Activated T-cell treated with anti-CD3 and anti-CD28 coated beads for 48 hours (primary cell): ENCODE results near the gene MYL5.

Experiments used
- DNase-seq: peaks from one replicate; pipeline ENCODE4 v3.0.0-alpha.2; 2020; ENCODE audit warnings: low read depth

Gene MYL5

GRCh38 chr4:675036-675882, 917 bp downstream of the MYL5 start:
- no peak for DNase-seq

- DNase-seq: no peak
Observed at GRCh38 chr4:675980-676870, 1.9 kb downstream of the MYL5 start.

GRCh38 chr4:676871-677235, 2.5 kb downstream of the MYL5 start:
- no peak for DNase-seq

GRCh38 chr4:677431-678293, 3.3 kb downstream of the MYL5 start:
- no peak for DNase-seq

GRCh38 chr4:678331-679103, 4.2 kb downstream of the MYL5 start:
- DNase-seq: no peak

- no peak for DNase-seq
Observed at GRCh38 chr4:679104-679481, 4.8 kb downstream of the MYL5 start.

GRCh38 chr4:679629-680028, 5.3 kb downstream of the MYL5 start:
- DNase-seq: no peak

- DNase-seq: no peak
Observed at GRCh38 chr4:680091-680490, 5.7 kb downstream of the MYL5 start.

GRCh38 chr4:680551-680927, 6.2 kb downstream of the MYL5 start:
- DNase-seq: no peak

GRCh38 chr4:680928-681645, 6.7 kb downstream of the MYL5 start:
- DNase-seq: peak; percentile 45

- no peak for DNase-seq
Observed at GRCh38 chr4:681736-682451, 7.6 kb downstream of the MYL5 start.

- DNase-seq: no peak
Observed at GRCh38 chr4:682490-683172, 8.3 kb downstream of the MYL5 start.

GRCh38 chr4:683247-683897, 9.0 kb downstream of the MYL5 start:
- DNase-seq: no peak

GRCh38 chr4:683982-684622, 9.8 kb downstream of the MYL5 start:
- no peak for DNase-seq

GRCh38 chr4:684623-685327, 10.4 kb downstream of the MYL5 start:
- DNase-seq: no peak

- no peak for DNase-seq
Observed at GRCh38 chr4:685679-686412, 11.5 kb downstream of the MYL5 start.

- DNase-seq: no peak
Observed at GRCh38 chr4:686413-687040, 12.2 kb downstream of the MYL5 start.
